Astrocyte of the cerebellum (primary cell): ENCODE results near the gene GTPBP1.

Source experiments
- DNase-seq: peaks from one replicate; pipeline ENCODE4 v3.0.0-alpha.2; 2011; ENCODE audit warnings: low read depth
- H3K4me3 ChIP-seq: 2 replicates; pipeline ENCODE4 v1.5.1; 2011; ENCODE audit warnings: mild to moderate bottlenecking, low read depth, low read length, moderate library complexity
- in situ Hi-C: cut with HindIII; loops from 2 replicates; pipeline ENCODE4 v1.10.0; 2017; ENCODE audit warnings: low sequenced_read_pairs
- TF ChIP-seq, protein P1 (sequence below): IDR thresholded peaks from 2 replicates; pipeline ENCODE4 v1.5.1; 2012; ENCODE audit warnings: low read length, low read depth, moderate library complexity, mild to moderate bottlenecking; ENCODE audit errors: missing control alignments

GTPBP1 gene

DNA sequence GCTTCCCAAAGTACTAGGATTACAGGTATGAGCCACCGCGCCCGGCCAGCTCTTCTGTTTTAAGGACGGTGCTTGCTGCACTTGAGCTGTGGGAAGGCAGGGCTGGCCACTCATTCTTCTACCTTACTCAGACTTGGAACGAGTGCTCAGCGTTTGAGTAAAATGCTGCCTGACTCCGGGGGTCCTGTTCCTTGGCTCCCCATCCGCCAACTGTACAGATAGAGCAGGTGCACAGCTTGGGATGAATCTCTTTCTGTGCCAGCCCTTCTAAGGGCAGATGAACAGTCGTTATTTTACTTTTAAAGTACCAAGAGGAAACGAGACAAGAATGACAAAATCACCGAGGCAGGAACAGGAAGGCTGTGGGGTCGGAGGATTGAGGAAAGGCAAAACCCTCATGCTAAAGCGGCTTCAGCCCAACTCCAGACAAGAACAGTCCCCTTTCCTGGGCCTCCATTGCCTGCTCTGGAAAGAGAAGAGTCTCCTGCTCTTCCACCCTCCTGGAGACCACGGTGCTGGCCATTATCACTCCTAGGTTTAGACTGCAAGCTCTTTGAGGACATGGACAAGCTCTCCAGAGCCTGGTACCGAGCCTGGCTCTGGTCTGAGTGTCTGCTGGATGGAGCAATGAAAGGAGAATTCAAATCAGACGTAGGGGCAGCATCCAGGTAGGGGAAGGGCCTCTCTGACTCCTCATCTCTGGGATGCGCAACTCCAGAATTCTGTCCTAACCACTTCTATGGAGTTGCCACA, 51.1 kb downstream of the GTPBP1 start:
- H3K4me3 ChIP-seq: peak overlapping the region; percentile 63
- TF ChIP-seq, protein P1, sequence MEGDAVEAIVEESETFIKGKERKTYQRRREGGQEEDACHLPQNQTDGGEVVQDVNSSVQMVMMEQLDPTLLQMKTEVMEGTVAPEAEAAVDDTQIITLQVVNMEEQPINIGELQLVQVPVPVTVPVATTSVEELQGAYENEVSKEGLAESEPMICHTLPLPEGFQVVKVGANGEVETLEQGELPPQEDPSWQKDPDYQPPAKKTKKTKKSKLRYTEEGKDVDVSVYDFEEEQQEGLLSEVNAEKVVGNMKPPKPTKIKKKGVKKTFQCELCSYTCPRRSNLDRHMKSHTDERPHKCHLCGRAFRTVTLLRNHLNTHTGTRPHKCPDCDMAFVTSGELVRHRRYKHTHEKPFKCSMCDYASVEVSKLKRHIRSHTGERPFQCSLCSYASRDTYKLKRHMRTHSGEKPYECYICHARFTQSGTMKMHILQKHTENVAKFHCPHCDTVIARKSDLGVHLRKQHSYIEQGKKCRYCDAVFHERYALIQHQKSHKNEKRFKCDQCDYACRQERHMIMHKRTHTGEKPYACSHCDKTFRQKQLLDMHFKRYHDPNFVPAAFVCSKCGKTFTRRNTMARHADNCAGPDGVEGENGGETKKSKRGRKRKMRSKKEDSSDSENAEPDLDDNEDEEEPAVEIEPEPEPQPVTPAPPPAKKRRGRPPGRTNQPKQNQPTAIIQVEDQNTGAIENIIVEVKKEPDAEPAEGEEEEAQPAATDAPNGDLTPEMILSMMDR: no peak
- in situ Hi-C loops: no loop called here
- no peak for DNase-seq

DNA sequence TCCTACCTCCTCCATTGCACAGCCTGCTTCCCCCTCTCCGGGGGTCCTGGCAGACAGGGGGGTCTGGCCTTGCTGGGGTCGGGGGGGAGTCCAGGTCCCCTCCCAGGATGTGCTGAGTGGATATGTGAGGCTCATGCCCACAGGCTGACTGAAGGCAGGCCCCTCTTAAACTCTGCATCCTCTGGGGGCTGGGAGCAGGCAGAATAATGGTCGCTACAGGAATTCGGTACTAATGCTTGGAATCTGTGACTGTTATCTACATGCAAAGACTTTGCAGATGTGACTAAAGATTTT, 51.7 kb downstream of the GTPBP1 start:
- in situ Hi-C loops: no loop called here
- TF ChIP-seq, protein P1: no peak
- DNase-seq: no peak
- no peak overlapping the region for H3K4me3 ChIP-seq

DNA sequence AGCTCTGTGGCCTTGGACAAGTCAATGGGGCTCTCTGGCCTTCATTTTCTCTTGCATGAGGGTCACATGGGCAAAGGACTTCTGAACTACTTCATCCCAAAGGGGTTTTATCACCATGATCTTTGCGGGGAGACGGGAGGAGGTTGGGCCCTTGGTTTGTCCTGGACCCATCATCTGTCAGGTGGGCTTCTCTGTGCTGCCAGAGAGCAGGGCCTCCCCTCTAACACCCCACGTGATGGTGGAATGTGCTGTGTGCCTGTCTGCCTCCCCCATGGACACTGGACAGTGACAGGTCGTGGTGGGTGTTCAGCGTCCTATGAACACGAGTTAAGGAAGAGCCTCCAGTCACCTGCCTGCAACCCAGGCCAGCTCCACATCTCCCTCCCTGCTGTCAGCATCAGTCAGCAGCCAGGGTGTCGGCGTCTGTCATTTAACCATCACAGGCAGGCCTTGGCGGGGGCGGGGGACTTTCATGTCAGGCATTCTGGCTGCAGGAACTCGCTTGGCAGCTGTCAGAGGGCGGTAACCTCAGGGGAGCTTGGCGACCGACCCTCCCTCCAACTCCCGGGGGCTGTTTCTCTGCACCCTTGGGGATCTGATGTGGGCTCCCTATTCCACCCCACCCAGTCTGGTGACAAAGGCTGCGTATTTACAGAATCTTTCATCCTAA, 52.7 kb downstream of the GTPBP1 start:
- in situ Hi-C loops: no loop called here
- TF ChIP-seq, protein P1: no peak
- no peak overlapping the region for H3K4me3 ChIP-seq
- DNase-seq: no peak

DNA sequence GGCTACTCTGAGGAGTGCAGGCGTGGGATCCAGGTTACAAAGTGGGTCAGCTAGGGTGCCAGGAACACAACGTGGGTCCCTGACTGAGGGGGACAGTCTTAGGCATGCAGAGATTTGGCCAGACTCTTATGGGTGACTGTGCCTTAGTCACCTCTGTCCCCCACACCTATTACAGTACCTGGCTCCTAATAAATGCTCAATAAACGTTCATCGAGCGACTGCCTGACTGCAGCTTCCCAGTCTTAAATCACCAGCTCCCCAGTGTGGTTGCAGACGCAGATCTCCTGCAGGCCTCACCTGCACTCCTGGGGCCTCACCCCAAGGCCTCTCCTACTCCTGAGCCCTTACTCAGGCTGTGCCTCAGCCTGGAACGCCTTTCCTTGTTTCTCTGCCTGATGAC, 53.3 kb downstream of the GTPBP1 start:
- no peak overlapping the region for H3K4me3 ChIP-seq
- TF ChIP-seq, protein P1: no peak
- in situ Hi-C loops: no loop called here
- no peak for DNase-seq

DNA sequence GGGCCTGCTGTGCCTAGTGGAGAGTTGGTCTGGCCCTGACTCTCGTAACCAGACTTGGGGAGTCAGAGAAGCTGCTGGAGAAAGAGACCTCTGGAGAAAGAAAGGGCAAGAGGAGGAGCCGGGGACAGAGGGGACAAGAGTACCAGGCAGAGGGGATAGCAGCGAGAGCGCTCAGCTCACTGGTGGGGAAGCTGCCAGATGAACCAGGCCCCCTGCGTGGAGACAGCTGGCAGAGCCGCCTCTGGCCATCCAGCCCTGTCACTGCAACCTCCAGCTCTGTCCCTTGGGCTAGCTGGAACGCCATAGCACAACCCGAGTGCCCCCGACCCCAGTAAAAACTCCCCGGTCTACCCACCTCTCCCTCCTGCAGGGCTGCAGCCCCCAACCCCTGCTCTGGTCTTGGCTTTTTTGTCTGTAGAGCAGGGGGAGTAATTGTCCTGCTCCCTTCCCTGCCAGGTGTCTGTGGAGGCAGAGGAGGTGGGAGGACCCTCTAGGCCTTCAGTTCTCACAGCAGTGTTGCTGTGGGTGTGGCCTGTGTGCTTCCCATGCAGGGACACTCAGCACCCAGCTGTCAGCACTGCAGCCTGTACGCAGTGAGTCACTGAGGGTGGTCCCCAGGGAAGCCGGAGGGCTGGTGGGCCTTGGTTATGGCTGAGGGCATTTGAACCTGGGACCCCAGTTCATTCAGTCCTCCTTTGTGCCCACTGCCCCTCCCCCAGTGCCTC, 54.9 kb downstream of the GTPBP1 start:
- in situ Hi-C loops: no loop called here
- TF ChIP-seq, protein P1: no peak
- no peak for DNase-seq
- no peak overlapping the region for H3K4me3 ChIP-seq

DNA sequence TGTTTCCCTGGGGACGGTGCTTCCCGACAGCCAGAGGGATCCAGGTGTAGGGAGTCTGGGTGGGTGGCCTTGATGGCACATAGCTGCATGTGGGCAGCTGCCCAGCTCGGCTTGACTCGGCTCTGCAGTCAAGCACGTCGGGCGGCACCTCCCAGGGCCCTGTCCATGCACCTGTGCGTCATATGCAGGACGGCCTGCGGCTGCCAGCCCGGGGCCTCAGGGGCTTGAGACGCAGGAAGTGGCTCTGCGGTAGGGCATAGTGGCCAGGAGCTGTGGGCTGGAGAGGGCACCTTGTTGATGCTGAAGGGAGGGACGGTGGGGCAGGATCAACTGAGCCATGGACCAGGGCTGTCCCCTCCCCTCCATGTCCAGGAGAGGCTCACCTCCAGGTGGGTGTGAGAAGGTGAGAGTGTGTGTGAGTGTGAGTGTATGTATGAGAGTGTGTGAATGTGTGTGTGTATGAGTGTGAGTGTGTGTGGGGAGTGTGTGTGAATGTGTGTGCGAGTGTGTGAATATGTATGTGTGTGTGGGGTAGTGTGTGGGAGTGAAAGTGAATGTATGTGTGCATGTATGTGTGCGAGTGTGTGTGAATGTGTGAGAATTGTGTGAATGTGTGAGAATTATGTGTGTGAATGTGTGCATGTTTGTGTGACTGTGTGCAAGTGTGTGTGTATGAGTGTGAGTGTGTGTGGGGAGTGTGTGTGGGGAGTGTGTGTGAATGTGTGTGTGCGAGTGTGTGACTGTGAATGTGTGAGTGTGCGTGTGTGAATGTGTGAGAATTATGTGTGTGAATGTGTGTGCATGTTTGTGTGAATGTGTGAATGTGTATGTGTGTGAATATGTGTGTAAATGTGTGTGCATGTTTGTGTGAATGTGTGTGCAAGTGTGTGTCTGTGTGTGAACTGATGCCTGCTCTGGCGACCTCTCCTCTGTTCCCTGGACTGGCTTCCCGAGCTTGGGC, 55.7 kb downstream of the GTPBP1 start:
- H3K4me3 ChIP-seq: no peak overlapping the region
- no peak for DNase-seq
- in situ Hi-C loops: no loop called here
- TF ChIP-seq, protein P1: no peak
